Smooth muscle cell (in vitro differentiated cells): ENCODE measurements around the gene CEP120. TPM values are rescaled to one million over a fixed set of nuclear protein-coding genes. Genes with fewer than 3 reads are reported as not detected.

Experiments
- DNase-seq: peaks from one replicate; lab custom pipeline; 2025; ENCODE audit not compliant: unreplicated experiment; lab: John Stamatoyannopoulos, UW
- H2AFZ ChIP-seq: fragments of 200-600 bp; sonication (generic); 2 replicates; pipeline ENCODE4 v1.6.0; 2016; ENCODE audit warnings: antibody characterized with exemption, low read depth, mild to moderate bottlenecking
- H3F3A ChIP-seq: fragments of 200-600 bp; sonication (generic); 2 replicates; pipeline ENCODE4 v1.6.0; 2017; ENCODE audit warnings: antibody characterized with exemption, low read depth
- H3K27ac ChIP-seq: fragments of 200-600 bp; sonication (generic); 2 replicates; pipeline ENCODE4 v1.5.1; 2016; ENCODE audit warnings: low read depth, mild to moderate bottlenecking
- H3K27me3 ChIP-seq: fragments of 200-600 bp; sonication (generic); 2 replicates; pipeline ENCODE4 v1.6.1; 2016; ENCODE audit warnings: low read depth, mild to moderate bottlenecking
- H3K36me3 ChIP-seq: fragments of 200-600 bp; sonication (generic); 2 replicates; pipeline ENCODE4 v1.5.1; 2016; ENCODE audit warnings: low read depth
- H3K4me1 ChIP-seq: fragments of 200-600 bp; sonication (generic); 2 replicates; pipeline ENCODE4 v1.5.1; 2016; ENCODE audit warnings: low read depth
- H3K4me2 ChIP-seq: fragments of 200-600 bp; sonication (generic); 2 replicates; pipeline ENCODE4 v1.6.0; 2016; ENCODE audit warnings: mild to moderate bottlenecking
- H3K4me3 ChIP-seq: fragments of 200-600 bp; sonication (generic); 2 replicates; pipeline ENCODE4 v1.5.1; 2016; ENCODE audit warnings: mild to moderate bottlenecking
- H3K79me2 ChIP-seq: fragments of 200-600 bp; sonication (generic); 2 replicates; pipeline ENCODE4 v1.6.0; 2016; ENCODE audit warnings: low read depth, mild to moderate bottlenecking
- H3K9ac ChIP-seq: fragments of 200-600 bp; sonication (generic); 2 replicates; pipeline ENCODE4 v1.6.0; 2016; ENCODE audit warnings: low read depth
- H3K9me3 ChIP-seq: fragments of 200-600 bp; sonication (generic); replicated peaks from 2 replicates; pipeline ENCODE4 v1.5.1; 2016; ENCODE audit warnings: low read depth
- H4K20me1 ChIP-seq: fragments of 200-600 bp; sonication (generic); 2 replicates; pipeline ENCODE4 v1.6.0; 2016; ENCODE audit warnings: low read depth
- WGBS: methylation state at CpG from one replicate; pipeline ENCODE4 v1.1.7; 2016; ENCODE audit warnings: low lambda C conversion rate; 5-methylcytosine and 5-hydroxymethylcytosine counted together
- polyA plus RNA-seq: library from polyadenylated mRNA; unstranded; fragments of >200 nt; fragmentation: Nextera tagmentation; extraction: Ambion mirVana; gene quantifications from 2 replicates; pipeline ENCODE4 v1.2.1, GENCODE V29; 2016
- total RNA-seq: library from RNA; depleted of rRNA; stranded (reverse); fragments of >200 nt; gene quantifications from 2 replicates; pipeline ENCODE4 v1.2.3, GENCODE V29; 2014
- TF ChIP-seq, protein P1 (sequence below): fragments of 200-600 bp; sonication (generic); IDR thresholded peaks from 2 replicates; pipeline ENCODE4 v1.5.1; 2017; ENCODE audit warnings: borderline replicate concordance, mild to moderate bottlenecking, antibody characterized with exemption; ENCODE audit not compliant: insufficient read depth, poor library complexity, severe bottlenecking

CEP120 gene
- total and polyA plus RNA-seq, 2 experiments from 2014 or later, result 6.5 to 30.2 TPM

DNA sequence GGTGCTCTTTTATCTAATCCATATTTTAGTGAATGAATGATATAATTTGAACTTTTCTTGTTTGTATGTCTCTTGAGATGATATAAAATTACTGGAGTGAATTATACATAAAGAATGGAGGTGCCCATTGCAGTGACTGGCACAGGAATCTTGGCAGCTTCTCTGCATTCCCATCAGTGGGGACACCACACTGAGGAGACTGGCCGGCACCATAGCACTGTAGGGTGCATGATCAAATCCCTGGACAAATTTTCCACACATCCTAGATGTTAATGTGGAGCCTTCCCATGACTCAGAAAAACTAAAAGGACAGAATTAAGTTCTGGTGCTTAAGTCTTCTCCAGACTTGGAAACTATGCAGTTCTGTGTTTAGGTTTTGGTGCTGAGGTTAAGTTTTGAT, 124.1 kb downstream of the CEP120 start:
- Histone ChIP-seq H3K79me2 (no peaks in the 10 kb centered on the region), H3F3A (no peaks in the 10 kb centered on the region), H3K9ac (no peak overlapping the region), H4K20me1 (no peaks in the 10 kb centered on the region), H3K36me3 (no peaks in the 10 kb centered on the region), H3K4me2 (no peak overlapping the region), H3K9me3 (no peaks in the 10 kb centered on the region), H3K27me3 (no peaks in the 10 kb centered on the region), H2AFZ (no peak overlapping the region), H3K4me3 (no peak overlapping the region), H3K4me1 (no peaks in the 10 kb centered on the region), H3K27ac (no peak overlapping the region)
- WGBS, result 90% methylated on average over 1 of the region's 1 CpG
- TF ChIP-seq, protein P1, sequence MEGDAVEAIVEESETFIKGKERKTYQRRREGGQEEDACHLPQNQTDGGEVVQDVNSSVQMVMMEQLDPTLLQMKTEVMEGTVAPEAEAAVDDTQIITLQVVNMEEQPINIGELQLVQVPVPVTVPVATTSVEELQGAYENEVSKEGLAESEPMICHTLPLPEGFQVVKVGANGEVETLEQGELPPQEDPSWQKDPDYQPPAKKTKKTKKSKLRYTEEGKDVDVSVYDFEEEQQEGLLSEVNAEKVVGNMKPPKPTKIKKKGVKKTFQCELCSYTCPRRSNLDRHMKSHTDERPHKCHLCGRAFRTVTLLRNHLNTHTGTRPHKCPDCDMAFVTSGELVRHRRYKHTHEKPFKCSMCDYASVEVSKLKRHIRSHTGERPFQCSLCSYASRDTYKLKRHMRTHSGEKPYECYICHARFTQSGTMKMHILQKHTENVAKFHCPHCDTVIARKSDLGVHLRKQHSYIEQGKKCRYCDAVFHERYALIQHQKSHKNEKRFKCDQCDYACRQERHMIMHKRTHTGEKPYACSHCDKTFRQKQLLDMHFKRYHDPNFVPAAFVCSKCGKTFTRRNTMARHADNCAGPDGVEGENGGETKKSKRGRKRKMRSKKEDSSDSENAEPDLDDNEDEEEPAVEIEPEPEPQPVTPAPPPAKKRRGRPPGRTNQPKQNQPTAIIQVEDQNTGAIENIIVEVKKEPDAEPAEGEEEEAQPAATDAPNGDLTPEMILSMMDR, result no peak
- no peak for DNase-seq

GRCh38 chr5:123298335-123299030, 124.7 kb downstream of the CEP120 start:
- H3K27ac ChIP-seq, result no peak overlapping the region
- no peak for DNase-seq
- no peaks in the 10 kb centered on the region for H3K9me3 ChIP-seq
- TF ChIP-seq, protein P1, result no peak
- WGBS, result 86% methylated on average over 2 of the region's 2 CpGs
- no peak overlapping the region for H2AFZ ChIP-seq
- H3K4me1 ChIP-seq, result no peaks in the 10 kb centered on the region
- no peak overlapping the region for H3K4me2 ChIP-seq
- H4K20me1 ChIP-seq, result no peaks in the 10 kb centered on the region
- no peak overlapping the region for H3K4me3 ChIP-seq
- no peaks in the 10 kb centered on the region for H3F3A ChIP-seq
- H3K36me3 ChIP-seq, result no peaks in the 10 kb centered on the region
- H3K27me3 ChIP-seq, result no peaks in the 10 kb centered on the region
- H3K79me2 ChIP-seq, result no peaks in the 10 kb centered on the region
- no peak overlapping the region for H3K9ac ChIP-seq

GRCh38 chr5:123297866-123298265, 125.3 kb downstream of the CEP120 start:
- H3K9ac ChIP-seq, result no peak overlapping the region
- no peaks in the 10 kb centered on the region for H3K36me3 ChIP-seq
- no peaks in the 10 kb centered on the region for H3F3A ChIP-seq
- 44% methylated on average over 1 of the region's 1 CpG for WGBS
- no peak overlapping the region for H3K4me3 ChIP-seq
- no peaks in the 10 kb centered on the region for H3K4me1 ChIP-seq
- H4K20me1 ChIP-seq, result no peaks in the 10 kb centered on the region
- no peaks in the 10 kb centered on the region for H3K27me3 ChIP-seq
- no peak overlapping the region for H3K27ac ChIP-seq
- H3K4me2 ChIP-seq, result no peak overlapping the region
- H3K9me3 ChIP-seq, result no peaks in the 10 kb centered on the region
- H3K79me2 ChIP-seq, result no peaks in the 10 kb centered on the region
- H2AFZ ChIP-seq, result no peak overlapping the region
- DNase-seq, result no peak
- TF ChIP-seq, protein P1, result no peak
